ENCODE results near the gene KDM6B.
"Not testable (repeated sequence)": the region's sequence is repeated elsewhere in the genome, so short reads cannot be mapped to it uniquely, and the experiment has no call there.

The KDM6B gene

GRCh38 chr17:7853691-7854038 is 19.6 kb downstream of the KDM6B start:
- no peak for DNase-seq

GRCh38 chr17:7854078-7854777 is 20.2 kb downstream of the KDM6B start:
- no peak for DNase-seq

- DNase-seq, result no peak
These were observed 21.0 kb downstream of the KDM6B start, which contains the start of gene TMEM88 for GRCh38 chr17:7854851-7855659. Gene TMEM88 (plus strand): TSS chr17:7855066. CDS start chr17:7855075, 9 bp downstream.

GRCh38 chr17:7855660-7856010 is 21.6 kb downstream of the KDM6B start:
- DNase-seq, result no peak

GRCh38 chr17:7856011-7856810 is 22.2 kb downstream of the KDM6B start:
- peak; percentile 64 for DNase-seq

GRCh38 chr17:7856811-7857712 is 23.0 kb downstream of the KDM6B start, which contains the start of gene NAA38:
Gene NAA38 (minus strand): TSS chr17:7857559. CDS start chr17:7857463, 96 bp downstream.
- peak; percentile 99 for DNase-seq

GRCh38 chr17:7857713-7858521 is 23.9 kb downstream of the KDM6B start, which contains the start of gene CYB5D1:
Gene CYB5D1 (plus strand): TSS chr17:7858003. CDS start chr17:7858135, 132 bp downstream.
- DNase-seq, result peak; percentile 96

GRCh38 chr17:7858522-7858810 is 24.4 kb downstream of the KDM6B start:
- DNase-seq, result peak; percentile 42

- no peak for DNase-seq
These were observed 25.0 kb downstream of the KDM6B start for GRCh38 chr17:7859028-7859427.

GRCh38 chr17:7862692-7863437 is 28.8 kb downstream of the KDM6B start:
- DNase-seq, result peak; percentile 5

- not testable (repeated sequence) for DNase-seq
These were observed 30.4 kb downstream of the KDM6B start for GRCh38 chr17:7864384-7864783.

- no peak for DNase-seq
These were observed 31.1 kb downstream of the KDM6B start for GRCh38 chr17:7864995-7865650.

- peak; percentile 40 for DNase-seq
These were observed 33.9 kb downstream of the KDM6B start for GRCh38 chr17:7867881-7868329.

GRCh38 chr17:7873051-7873450 is 39.0 kb downstream of the KDM6B start:
- peak; percentile 19 for DNase-seq

- no peak for DNase-seq
These were observed 41.9 kb downstream of the KDM6B start for GRCh38 chr17:7875804-7876370.

GRCh38 chr17:7878234-7878633 is 44.2 kb downstream of the KDM6B start:
- DNase-seq, result no peak

GRCh38 chr17:7880076-7880868 is 46.3 kb downstream of the KDM6B start:
- peak; percentile 70 for DNase-seq

GRCh38 chr17:7881276-7882054 is 47.4 kb downstream of the KDM6B start:
- DNase-seq, result peak; percentile 21

Measured in MV-4-11 (cell line).